DOHH2 (cell line): ENCODE measurements around the gene KNSTRN.

Experiments used
- H3F3A ChIP-seq: fragments of 200-600 bp; sonication (generic), shearing (Covaris generic); 2 replicates; pipeline ENCODE4 v1.6.0; 2016; ENCODE audit warnings: antibody characterized with exemption, mild to moderate bottlenecking; ENCODE audit not compliant: control insufficient read depth, insufficient read depth
- H3K27ac ChIP-seq: fragments of 200-600 bp; sonication (generic); 2 replicates; pipeline ENCODE4 v1.5.1; 2014; ENCODE audit warnings: low read depth, mild to moderate bottlenecking, low read length, moderate library complexity
- H3K27me3 ChIP-seq: fragments of 200-600 bp; sonication (generic); 2 replicates; pipeline ENCODE4 v1.6.1; 2014; ENCODE audit warnings: mild to moderate bottlenecking, low read length, mixed read lengths; ENCODE audit not compliant: control insufficient read depth
- H3K36me3 ChIP-seq: fragments of 200-600 bp; sonication (generic); 2 replicates; pipeline ENCODE4 v1.6.1; 2014; ENCODE audit warnings: mild to moderate bottlenecking, low read length, moderate library complexity, mixed read lengths; ENCODE audit not compliant: control insufficient read depth
- H3K4me1 ChIP-seq: fragments of 200-600 bp; sonication (generic); 2 replicates; pipeline ENCODE4 v1.6.1; 2014; ENCODE audit warnings: mild to moderate bottlenecking, low read length, mixed read lengths; ENCODE audit not compliant: control insufficient read depth
- H3K4me2 ChIP-seq: fragments of 200-600 bp; sonication (generic); 2 replicates; pipeline ENCODE4 v1.6.0; 2014; ENCODE audit warnings: mild to moderate bottlenecking, low read length, moderate library complexity
- H3K4me3 ChIP-seq: fragments of 200-600 bp; sonication (generic); 2 replicates; pipeline ENCODE4 v1.5.1; 2014; ENCODE audit warnings: mild to moderate bottlenecking, low read length, mixed read lengths
- H3K79me2 ChIP-seq: fragments of 200-600 bp; sonication (generic); 2 replicates; pipeline ENCODE4 v1.6.1; 2014; ENCODE audit warnings: mild to moderate bottlenecking, low read length, mixed read lengths; ENCODE audit not compliant: control insufficient read depth
- H3K9me2 ChIP-seq: fragments of 200-600 bp; sonication (generic); replicated peaks from 2 replicates; pipeline ENCODE4 v1.6.1; 2014; ENCODE audit warnings: mild to moderate bottlenecking, low read length, mixed read lengths; ENCODE audit not compliant: control insufficient read depth
- H3K9me3 ChIP-seq: fragments of 200-600 bp; sonication (generic); 2 replicates; pipeline ENCODE4 v1.6.1; 2014; ENCODE audit warnings: antibody characterized with exemption, low read length, mixed read lengths; ENCODE audit not compliant: control insufficient read depth, insufficient read depth
- H4K20me1 ChIP-seq: fragments of 200-600 bp; sonication (generic); 2 replicates; pipeline ENCODE4 v1.6.0; 2014; ENCODE audit warnings: low read depth, mild to moderate bottlenecking, antibody characterized with exemption, low read length, moderate library complexity; ENCODE audit not compliant: control insufficient read depth, insufficient read depth
- CTCF ChIP-seq: fragments of 200-600 bp; sonication (generic); IDR thresholded peaks from one replicate; pipeline ENCODE4 v1.5.1; 2014; ENCODE audit warnings: antibody characterized with exemption, mild to moderate bottlenecking, low read depth, low read length; ENCODE audit not compliant: poor library complexity, severe bottlenecking
- EZH2phosphoT487 ChIP-seq: fragments of 200-600 bp; sonication (generic); IDR thresholded peaks from 2 replicates; pipeline ENCODE4 v1.6.1; 2017; ENCODE audit warnings: borderline replicate concordance, mild to moderate bottlenecking, antibody characterized with exemption, low read length, moderate library complexity, mixed read lengths

KNSTRN gene

GRCh38 chr15:40443846-40444245, 61.3 kb downstream of the KNSTRN start:
- H3K27ac ChIP-seq, result no peak overlapping the region
- H3K9me2 ChIP-seq, result no peaks in the 10 kb centered on the region
- H4K20me1 ChIP-seq, result peaks cover 9% of the 10 kb centered on the region
- H3K79me2 ChIP-seq, result peaks cover 69% of the 10 kb centered on the region
- TF ChIP-seq EZH2phosphoT487 (no peak), CTCF (no peak)
- H3K9me3 ChIP-seq, result no peaks in the 10 kb centered on the region
- no peaks in the 10 kb centered on the region for H3K36me3 ChIP-seq
- no peak overlapping the region for H3K4me3 ChIP-seq
- H3K4me2 ChIP-seq, result no peak overlapping the region
- peaks cover 21% of the 10 kb centered on the region for H3K27me3 ChIP-seq
- H3F3A ChIP-seq, result no peaks in the 10 kb centered on the region
- H3K4me1 ChIP-seq, result peaks cover 21% of the 10 kb centered on the region
